ENCODE measurements around the gene MYH10.

MYH10 gene

DNA sequence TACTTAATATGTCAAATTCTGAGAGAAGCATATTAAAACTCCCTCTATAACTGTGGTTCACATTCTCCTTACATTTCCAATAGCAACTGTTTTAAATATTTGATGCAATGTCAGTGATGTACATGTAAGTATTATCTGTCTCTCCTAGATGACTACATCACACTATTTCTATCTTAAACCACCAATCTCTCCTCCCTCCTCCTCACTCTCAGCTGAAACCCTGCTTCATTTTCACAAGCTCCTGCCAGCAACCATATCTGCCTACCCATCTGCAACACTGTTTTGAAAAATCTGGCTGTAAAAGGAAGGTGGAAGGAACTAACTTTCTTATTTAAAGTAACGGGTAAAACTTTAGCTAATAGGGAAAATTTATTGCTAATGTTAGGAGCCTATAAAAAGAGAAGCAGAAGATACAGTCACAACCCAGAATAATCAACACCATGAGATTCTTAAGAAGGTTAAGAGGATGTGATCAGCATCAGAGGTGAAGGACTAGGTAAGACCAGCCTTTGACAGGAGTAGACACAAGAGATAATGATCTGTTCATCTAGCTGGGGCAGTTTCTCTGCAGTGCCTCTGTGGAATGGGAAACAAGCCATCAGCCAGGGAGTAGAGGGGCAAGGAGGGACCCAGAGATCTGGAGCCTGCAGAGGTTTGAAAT lies 31.0 kb downstream of the MYH10 start:
- Histone ChIP-seq H3K9me3 (ENCODE audit: control insufficient read depth in 1 of 2, low read length in 2 of 2) (no peaks in the 10 kb centered on the region), H3K36me3 (ENCODE audit: control insufficient read depth in 1 of 2, insufficient read depth in 2 of 2, low read length in 2 of 2) (no peaks in the 10 kb centered on the region), H3K4me1 (ENCODE audit: control insufficient read depth in 1 of 2, insufficient read depth in 2 of 2, low read length in 2 of 2) (no peaks in the 10 kb centered on the region), H3K27me3 (ENCODE audit: low read depth, low read length) (no peaks in the 10 kb centered on the region), H3K27ac (ENCODE audit: low read length) (no peak overlapping the region), H3K4me3 (ENCODE audit: low read depth in 1 of 2, low read length in 2 of 2) (no peak overlapping the region)

DNA sequence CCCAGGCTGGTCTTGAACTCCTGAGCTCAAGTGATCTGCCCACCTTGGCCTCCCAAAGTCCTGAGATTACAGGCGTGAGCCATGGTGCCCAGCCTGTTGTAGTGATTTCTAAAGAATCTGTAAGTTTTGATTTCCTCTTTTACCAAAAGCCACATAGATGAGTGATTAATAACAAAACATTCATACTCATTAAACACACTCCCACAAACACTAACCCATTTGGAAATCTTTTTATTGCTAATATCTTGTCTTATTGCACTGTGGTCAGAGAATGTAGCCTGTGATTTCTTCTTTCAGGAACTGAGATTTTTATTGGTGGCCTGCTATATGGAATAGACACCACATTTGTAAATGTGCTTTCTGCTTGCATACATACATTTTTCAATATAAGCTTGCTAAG lies 31.6 kb downstream of the MYH10 start:
- H3K27me3 ChIP-seq (ENCODE audit: low read depth, low read length): no peaks in the 10 kb centered on the region
- no peaks in the 10 kb centered on the region for H3K9me3 ChIP-seq (ENCODE audit: control insufficient read depth in 1 of 2, low read length in 2 of 2)
- H3K27ac ChIP-seq (ENCODE audit: low read length): no peak overlapping the region
- no peaks in the 10 kb centered on the region for H3K36me3 ChIP-seq (ENCODE audit: control insufficient read depth in 1 of 2, insufficient read depth in 2 of 2, low read length in 2 of 2)
- H3K4me1 ChIP-seq (ENCODE audit: control insufficient read depth in 1 of 2, insufficient read depth in 2 of 2, low read length in 2 of 2): no peaks in the 10 kb centered on the region
- H3K4me3 ChIP-seq (ENCODE audit: low read depth in 1 of 2, low read length in 2 of 2): no peak overlapping the region

DNA sequence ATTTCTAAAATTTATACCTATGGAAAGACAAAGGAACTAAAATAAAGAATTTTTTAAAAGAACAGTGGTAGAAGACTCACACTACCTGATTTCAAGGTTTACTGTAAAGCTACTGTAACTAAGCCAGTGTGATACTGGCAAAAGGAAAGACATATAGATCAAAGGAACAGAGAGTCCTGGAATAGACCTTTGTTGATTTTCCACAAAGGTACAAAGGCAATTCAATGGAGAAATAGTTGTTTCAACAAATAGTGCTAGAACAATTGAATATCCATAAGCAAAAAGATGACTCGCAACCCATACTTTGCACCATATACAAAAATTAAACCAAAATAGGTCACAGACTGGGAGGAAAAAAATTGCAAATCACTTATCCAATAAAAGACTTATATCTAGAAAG lies 36.7 kb downstream of the MYH10 start:
- no peaks in the 10 kb centered on the region for H3K27me3 ChIP-seq (ENCODE audit: low read depth, low read length)
- H3K27ac ChIP-seq (ENCODE audit: low read length): no peak overlapping the region
- no peaks in the 10 kb centered on the region for H3K4me1 ChIP-seq (ENCODE audit: control insufficient read depth in 1 of 2, insufficient read depth in 2 of 2, low read length in 2 of 2)
- H3K4me3 ChIP-seq (ENCODE audit: low read depth in 1 of 2, low read length in 2 of 2): no peak overlapping the region
- H3K36me3 ChIP-seq (ENCODE audit: control insufficient read depth in 1 of 2, insufficient read depth in 2 of 2, low read length in 2 of 2): no peaks in the 10 kb centered on the region
- H3K9me3 ChIP-seq (ENCODE audit: control insufficient read depth in 1 of 2, low read length in 2 of 2): no peaks in the 10 kb centered on the region

DNA sequence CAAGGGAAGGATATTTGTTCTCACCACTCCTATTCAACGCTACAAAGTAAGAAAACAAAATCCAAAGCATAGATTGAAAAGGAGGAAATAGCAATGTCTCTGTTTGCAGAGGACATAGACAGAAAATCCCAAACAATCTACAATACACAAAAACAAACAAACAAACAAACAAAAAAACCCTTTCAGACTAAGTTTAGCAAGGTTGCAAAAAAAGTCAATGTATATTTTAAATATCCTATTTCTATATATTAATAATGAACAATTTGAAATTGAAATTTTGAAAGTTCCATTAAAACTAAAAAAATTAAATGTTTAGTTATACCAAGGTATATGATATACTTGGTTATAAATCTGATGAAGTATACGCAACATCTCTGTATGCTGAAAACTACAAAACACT lies 37.2 kb downstream of the MYH10 start:
- no peaks in the 10 kb centered on the region for H3K27me3 ChIP-seq (ENCODE audit: low read depth, low read length)
- no peaks in the 10 kb centered on the region for H3K9me3 ChIP-seq (ENCODE audit: control insufficient read depth in 1 of 2, low read length in 2 of 2)
- no peak overlapping the region for H3K4me3 ChIP-seq (ENCODE audit: low read depth in 1 of 2, low read length in 2 of 2)
- no peaks in the 10 kb centered on the region for H3K4me1 ChIP-seq (ENCODE audit: control insufficient read depth in 1 of 2, insufficient read depth in 2 of 2, low read length in 2 of 2)
- no peak overlapping the region for H3K27ac ChIP-seq (ENCODE audit: low read length)
- H3K36me3 ChIP-seq (ENCODE audit: control insufficient read depth in 1 of 2, insufficient read depth in 2 of 2, low read length in 2 of 2): no peaks in the 10 kb centered on the region

DNA sequence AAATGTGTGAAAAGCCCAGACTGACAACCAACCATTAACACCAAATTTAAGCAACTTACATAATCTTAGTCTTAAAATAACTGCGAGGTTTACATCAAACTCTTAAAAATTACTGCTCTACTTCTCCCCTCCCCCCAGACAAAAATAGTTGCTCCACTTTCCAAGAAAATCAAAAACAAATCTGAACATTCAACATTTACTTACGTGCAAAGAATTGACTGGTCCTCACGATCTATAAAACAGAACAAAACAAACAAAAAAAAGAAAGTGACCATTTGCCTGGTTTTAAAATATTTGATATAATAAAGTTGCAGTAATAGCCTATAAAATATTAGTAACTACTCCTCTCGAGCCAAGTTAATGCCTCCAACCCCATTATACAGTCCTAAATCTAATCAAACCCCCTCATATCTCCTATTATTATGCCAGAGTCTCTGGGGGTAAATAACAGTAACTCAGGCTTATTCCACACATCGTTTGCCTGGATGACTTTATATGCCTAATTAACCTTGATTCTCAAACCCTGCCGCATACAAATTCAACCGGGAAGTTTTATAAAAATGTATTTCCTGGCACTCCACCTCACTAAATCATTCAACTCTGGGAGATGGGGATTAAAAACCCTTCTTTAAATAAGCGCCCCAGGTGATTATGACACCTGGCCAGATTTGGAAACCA lies 41.5 kb downstream of the MYH10 start:
- no peak overlapping the region for H3K27ac ChIP-seq (ENCODE audit: low read length)
- no peak overlapping the region for H3K4me3 ChIP-seq (ENCODE audit: low read depth in 1 of 2, low read length in 2 of 2)
- H3K4me1 ChIP-seq (ENCODE audit: control insufficient read depth in 1 of 2, insufficient read depth in 2 of 2, low read length in 2 of 2): no peaks in the 10 kb centered on the region

DNA sequence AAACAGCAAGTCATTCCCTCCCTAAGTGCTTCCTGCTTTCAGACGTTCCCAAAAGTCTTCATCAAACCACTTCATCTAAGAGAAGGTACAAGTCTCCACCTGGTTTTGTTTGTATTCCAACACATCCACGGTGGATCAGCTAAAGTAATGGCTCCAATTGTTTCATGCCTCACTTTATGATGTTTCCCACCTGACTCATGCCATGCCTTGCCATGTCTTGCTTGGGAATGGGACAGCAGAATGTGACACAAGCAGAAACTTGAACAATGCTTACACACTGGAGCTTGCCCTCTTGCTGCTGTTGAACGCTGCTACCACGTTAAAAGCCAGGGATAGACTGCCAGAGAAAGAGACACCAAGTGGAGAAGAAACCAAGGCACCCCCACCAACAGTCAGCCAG lies 43.8 kb downstream of the MYH10 start:
- no peaks in the 10 kb centered on the region for H3K9me3 ChIP-seq (ENCODE audit: control insufficient read depth in 1 of 2, low read length in 2 of 2)
- no peaks in the 10 kb centered on the region for H3K27me3 ChIP-seq (ENCODE audit: low read depth, low read length)
- no peaks in the 10 kb centered on the region for H3K4me1 ChIP-seq (ENCODE audit: control insufficient read depth in 1 of 2, insufficient read depth in 2 of 2, low read length in 2 of 2)
- H3K36me3 ChIP-seq (ENCODE audit: control insufficient read depth in 1 of 2, insufficient read depth in 2 of 2, low read length in 2 of 2): no peaks in the 10 kb centered on the region
- H3K27ac ChIP-seq (ENCODE audit: low read length): no peak overlapping the region
- no peak overlapping the region for H3K4me3 ChIP-seq (ENCODE audit: low read depth in 1 of 2, low read length in 2 of 2)

More for the DNA sequence above, 41.5 kb downstream of the MYH10 start:
- H3K27me3 ChIP-seq (ENCODE audit: low read depth, low read length): no peaks in the 10 kb centered on the region
- H3K36me3 ChIP-seq (ENCODE audit: control insufficient read depth in 1 of 2, insufficient read depth in 2 of 2, low read length in 2 of 2): no peaks in the 10 kb centered on the region
- no peaks in the 10 kb centered on the region for H3K9me3 ChIP-seq (ENCODE audit: control insufficient read depth in 1 of 2, low read length in 2 of 2)

DNA sequence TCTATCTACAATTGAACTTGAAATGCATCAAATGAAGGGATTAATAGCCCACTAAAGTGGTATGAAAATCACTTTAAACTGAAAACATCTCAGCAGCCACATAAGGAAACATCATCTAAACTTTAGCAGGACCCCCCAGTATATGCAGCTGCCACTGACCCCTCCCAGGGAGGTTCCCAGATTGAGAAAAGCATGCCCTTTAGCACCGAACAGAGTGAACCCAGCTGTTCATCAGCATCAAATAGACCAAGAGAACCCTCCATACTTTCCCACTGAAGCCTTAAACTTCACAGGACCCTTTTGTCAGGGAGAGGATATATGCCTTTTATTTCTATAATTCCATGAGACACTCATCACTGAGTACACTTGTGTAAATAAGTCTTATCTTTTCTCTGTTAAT lies 44.6 kb downstream of the MYH10 start:
- Histone ChIP-seq H3K9me3 (ENCODE audit: control insufficient read depth in 1 of 2, low read length in 2 of 2) (no peaks in the 10 kb centered on the region), H3K4me1 (ENCODE audit: control insufficient read depth in 1 of 2, insufficient read depth in 2 of 2, low read length in 2 of 2) (no peaks in the 10 kb centered on the region), H3K27ac (ENCODE audit: low read length) (no peak overlapping the region), H3K36me3 (ENCODE audit: control insufficient read depth in 1 of 2, insufficient read depth in 2 of 2, low read length in 2 of 2) (no peaks in the 10 kb centered on the region), H3K4me3 (ENCODE audit: low read depth in 1 of 2, low read length in 2 of 2) (no peak overlapping the region), H3K27me3 (ENCODE audit: low read depth, low read length) (no peaks in the 10 kb centered on the region)

DNA sequence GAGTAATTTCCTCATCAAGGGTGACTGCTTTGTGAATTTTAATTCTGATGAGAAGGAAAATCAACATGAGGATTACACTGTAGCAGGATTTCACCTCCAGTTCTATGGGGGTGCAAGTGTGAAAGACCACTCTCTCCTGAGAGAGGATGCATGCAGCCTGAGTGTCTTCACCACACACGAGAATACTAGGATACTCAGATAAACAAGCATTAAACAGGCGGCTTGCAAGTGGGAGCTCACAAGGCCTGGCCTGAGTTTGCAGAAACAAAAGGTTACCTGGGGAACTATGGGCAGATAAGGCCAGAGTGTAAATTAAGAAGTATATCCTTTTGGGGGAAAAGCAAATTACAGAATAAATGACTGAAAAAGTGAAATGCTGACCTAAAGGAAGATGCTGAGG lies 46.6 kb downstream of the MYH10 start:
- H3K9me3 ChIP-seq (ENCODE audit: control insufficient read depth in 1 of 2, low read length in 2 of 2): no peaks in the 10 kb centered on the region
- H3K4me1 ChIP-seq (ENCODE audit: control insufficient read depth in 1 of 2, insufficient read depth in 2 of 2, low read length in 2 of 2): no peaks in the 10 kb centered on the region
- no peaks in the 10 kb centered on the region for H3K27me3 ChIP-seq (ENCODE audit: low read depth, low read length)
- no peaks in the 10 kb centered on the region for H3K36me3 ChIP-seq (ENCODE audit: control insufficient read depth in 1 of 2, insufficient read depth in 2 of 2, low read length in 2 of 2)
- H3K27ac ChIP-seq (ENCODE audit: low read length): no peak overlapping the region
- no peak overlapping the region for H3K4me3 ChIP-seq (ENCODE audit: low read depth in 1 of 2, low read length in 2 of 2)

DNA sequence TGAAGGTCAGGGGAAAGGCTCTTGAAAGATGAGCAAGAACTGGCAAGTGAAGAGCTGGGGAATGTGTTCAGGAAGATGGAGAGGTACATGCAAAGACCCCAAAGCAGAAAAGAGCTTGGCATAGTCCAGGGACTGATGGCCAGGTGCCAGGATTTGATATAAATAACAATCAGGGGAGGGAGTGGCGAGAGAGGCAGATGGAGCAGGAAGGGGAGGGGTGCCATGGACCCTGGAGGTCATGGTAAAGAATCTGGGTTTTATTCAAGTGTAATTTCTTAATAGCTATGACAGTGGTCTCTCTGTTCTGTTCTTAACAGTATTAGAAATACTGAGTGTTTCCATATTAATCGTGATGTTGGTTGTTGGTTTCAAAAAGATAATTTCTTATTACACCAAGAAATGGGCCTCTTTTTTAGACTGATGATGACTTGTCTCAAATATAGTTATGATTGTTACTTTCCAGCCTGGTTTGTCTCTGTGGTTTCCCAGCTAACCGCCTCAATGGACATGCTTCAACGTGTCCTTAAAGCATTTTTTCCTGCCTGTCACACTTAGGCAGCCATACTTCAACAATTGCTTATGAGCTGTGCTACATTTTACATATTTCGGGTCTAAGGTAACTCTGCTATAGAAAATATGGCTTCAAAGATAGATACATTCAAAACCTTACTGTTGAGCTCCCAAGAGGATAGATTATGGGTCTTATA lies 49.4 kb downstream of the MYH10 start:
- Histone ChIP-seq H3K4me1 (ENCODE audit: control insufficient read depth in 1 of 2, insufficient read depth in 2 of 2, low read length in 2 of 2) (no peaks in the 10 kb centered on the region), H3K27ac (ENCODE audit: low read length) (no peak overlapping the region), H3K27me3 (ENCODE audit: low read depth, low read length) (no peaks in the 10 kb centered on the region), H3K4me3 (ENCODE audit: low read depth in 1 of 2, low read length in 2 of 2) (no peak overlapping the region), H3K9me3 (ENCODE audit: control insufficient read depth in 1 of 2, low read length in 2 of 2) (no peaks in the 10 kb centered on the region), H3K36me3 (ENCODE audit: control insufficient read depth in 1 of 2, insufficient read depth in 2 of 2, low read length in 2 of 2) (no peaks in the 10 kb centered on the region)

DNA sequence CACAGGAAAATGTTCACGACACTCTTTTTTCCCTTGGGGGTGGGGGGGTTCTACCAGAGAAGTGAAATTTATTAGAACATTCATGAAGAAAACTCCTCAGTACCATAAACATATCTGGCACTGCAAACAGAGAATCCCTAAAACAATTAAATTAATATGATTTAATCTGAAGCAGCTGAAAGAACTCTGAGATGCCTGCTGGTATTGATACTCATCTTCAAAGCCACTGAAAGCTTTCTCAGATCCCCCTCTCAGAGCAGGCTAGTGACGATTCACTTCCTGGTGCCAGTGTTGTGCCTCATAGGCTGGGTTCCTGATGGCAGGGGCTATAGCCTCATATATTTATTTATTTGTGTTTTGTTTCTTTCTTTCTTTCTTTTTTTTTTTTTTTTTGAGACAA lies 52.7 kb downstream of the MYH10 start:
- no peaks in the 10 kb centered on the region for H3K9me3 ChIP-seq (ENCODE audit: control insufficient read depth in 1 of 2, low read length in 2 of 2)
- H3K36me3 ChIP-seq (ENCODE audit: control insufficient read depth in 1 of 2, insufficient read depth in 2 of 2, low read length in 2 of 2): no peaks in the 10 kb centered on the region
- H3K27me3 ChIP-seq (ENCODE audit: low read depth, low read length): no peaks in the 10 kb centered on the region
- no peak overlapping the region for H3K27ac ChIP-seq (ENCODE audit: low read length)
- no peak overlapping the region for H3K4me3 ChIP-seq (ENCODE audit: low read depth in 1 of 2, low read length in 2 of 2)
- H3K4me1 ChIP-seq (ENCODE audit: control insufficient read depth in 1 of 2, insufficient read depth in 2 of 2, low read length in 2 of 2): no peaks in the 10 kb centered on the region

DNA sequence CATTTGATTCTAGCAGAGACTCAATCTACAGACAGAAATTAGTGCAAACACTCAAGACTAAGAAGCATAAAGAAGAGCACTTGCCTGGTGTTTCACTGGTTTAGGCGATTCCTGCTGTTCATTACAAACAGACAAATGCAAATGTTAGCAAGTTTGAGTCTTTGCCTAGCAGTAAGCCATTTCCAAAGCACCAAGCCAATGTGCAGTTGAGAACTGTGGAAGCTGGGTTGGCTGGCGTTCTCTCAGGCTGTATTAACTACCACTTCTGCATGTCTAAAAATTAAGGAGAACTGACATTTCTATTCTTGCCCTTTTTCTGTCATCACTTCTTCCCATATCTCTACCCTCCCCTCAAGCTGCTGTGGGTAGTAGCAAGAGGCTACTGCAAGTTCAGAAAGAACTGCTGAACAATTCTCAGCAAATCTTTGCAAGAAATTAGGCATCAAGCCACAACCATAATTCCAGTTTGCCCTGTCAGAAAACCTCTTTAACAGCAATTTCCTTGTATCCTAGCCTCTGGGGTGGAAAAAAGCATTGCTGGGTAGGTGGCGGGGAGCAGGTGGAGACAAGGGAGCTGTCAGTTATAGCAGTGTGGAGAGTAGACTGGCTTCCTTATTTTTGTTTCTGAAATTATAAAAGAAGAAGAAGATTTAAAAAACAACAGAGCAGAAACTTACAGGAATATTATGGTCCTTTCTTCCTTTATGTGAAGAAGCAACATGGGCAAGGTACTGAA lies 53.8 kb downstream of the MYH10 start:
- Histone ChIP-seq H3K9me3 (ENCODE audit: control insufficient read depth in 1 of 2, low read length in 2 of 2) (no peaks in the 10 kb centered on the region), H3K4me1 (ENCODE audit: control insufficient read depth in 1 of 2, insufficient read depth in 2 of 2, low read length in 2 of 2) (no peaks in the 10 kb centered on the region), H3K4me3 (ENCODE audit: low read depth in 1 of 2, low read length in 2 of 2) (no peak overlapping the region), H3K36me3 (ENCODE audit: control insufficient read depth in 1 of 2, insufficient read depth in 2 of 2, low read length in 2 of 2) (no peaks in the 10 kb centered on the region), H3K27me3 (ENCODE audit: low read depth, low read length) (no peaks in the 10 kb centered on the region), H3K27ac (ENCODE audit: low read length) (no peak overlapping the region)
